HG02970 (cell line): ENCODE measurements around the gene LYPD6B.

Source experiments
- ATAC-seq: cut with Tn5 transposase; IDR thresholded peaks from one replicate; pipeline ENCODE4 v1.9.1; 2021; ENCODE audit warnings: mild to moderate bottlenecking, moderate library complexity, moderate number of reproducible peaks; ENCODE audit not compliant: unreplicated experiment, low FRiP score

The LYPD6B gene, protein sequence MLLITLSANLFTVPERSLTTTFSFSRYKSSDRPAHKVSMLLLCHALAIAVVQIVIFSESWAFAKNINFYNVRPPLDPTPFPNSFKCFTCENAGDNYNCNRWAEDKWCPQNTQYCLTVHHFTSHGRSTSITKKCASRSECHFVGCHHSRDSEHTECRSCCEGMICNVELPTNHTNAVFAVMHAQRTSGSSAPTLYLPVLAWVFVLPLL

DNA sequence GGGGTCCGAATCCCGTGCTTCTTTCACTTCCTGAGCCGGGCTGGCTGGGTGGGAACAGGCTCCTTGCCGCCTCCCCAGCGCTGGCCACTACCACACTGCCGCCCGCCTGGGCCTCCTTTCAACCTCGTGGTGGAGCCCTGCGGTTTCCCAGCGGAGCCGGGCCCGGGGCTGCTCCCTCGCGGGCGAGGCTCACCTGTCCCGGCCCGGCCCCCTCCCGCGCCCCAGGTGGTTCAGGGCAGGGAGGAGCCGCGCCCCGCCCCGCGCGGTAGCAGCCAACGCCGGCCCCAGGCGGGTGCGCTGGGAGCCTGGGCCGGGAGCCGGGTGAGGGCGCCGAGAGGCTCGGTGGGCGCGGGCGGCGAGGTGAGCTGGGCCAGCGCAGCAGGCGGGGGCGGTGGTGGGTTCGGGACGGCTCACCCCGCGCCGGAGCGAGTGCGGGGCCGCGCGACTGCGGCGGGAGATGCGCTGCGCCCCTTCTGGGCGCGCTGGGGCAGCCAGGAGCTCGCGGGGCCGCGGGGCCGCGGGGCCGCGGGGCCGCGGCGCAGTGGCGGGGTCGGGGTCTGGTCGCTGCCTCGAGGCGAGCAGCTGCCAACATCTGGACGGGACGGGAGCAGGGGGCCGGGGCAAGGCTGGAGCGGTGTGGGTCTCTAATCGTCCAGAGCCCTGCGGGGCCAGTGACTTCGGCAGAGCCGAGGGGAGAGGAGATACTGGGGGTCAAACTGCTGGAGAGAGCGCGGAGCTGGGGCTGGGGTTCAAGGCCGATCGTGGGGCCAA lies at the start of gene LYPD6B:
Gene LYPD6B (plus strand): TSS at position 258 of the 771 bp plus-strand sequence. CDS start 92,250 bp downstream, outside the sequence.
- ATAC-seq: no peak

DNA sequence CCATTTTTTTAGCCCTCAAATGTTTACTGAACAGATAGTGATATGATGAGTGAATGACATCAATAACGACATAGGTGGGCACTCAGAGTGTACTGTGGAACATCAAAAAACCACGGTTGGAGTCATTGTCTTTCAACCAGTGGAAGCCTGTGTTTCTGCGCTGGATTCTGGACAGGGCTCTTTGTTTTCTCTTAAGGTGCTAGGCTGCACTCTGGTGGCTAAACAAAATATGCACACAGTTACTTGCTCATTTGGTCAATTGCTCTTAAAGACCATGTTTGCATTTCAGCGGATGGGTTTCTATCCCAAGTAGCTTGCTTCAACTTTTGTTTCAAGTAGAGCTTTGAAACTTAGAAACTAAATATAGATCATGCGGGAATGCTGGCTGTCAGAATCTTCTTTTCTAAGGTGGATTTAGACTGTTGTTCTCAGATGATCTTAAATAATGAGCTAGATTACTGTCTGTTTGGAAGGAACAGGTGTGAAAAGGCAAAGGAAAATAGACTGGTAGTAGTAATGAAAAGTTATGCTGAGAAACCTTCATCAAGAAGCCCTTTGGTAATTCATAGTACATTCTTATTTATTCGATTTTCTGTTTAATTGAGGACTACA lies 48.5 kb upstream of the LYPD6B start:
- no peak for ATAC-seq

- no peak for ATAC-seq
These were observed 47.5 kb upstream of the LYPD6B start for GRCh38 chr2:148990968-148991367.

GRCh38 chr2:148992448-148992847 lies 46.1 kb upstream of the LYPD6B start:
- ATAC-seq: no peak

GRCh38 chr2:148993351-148993750 lies 45.1 kb upstream of the LYPD6B start:
- ATAC-seq: no peak

- ATAC-seq: no peak
These were observed 44.2 kb upstream of the LYPD6B start for GRCh38 chr2:148994341-148994740.

DNA sequence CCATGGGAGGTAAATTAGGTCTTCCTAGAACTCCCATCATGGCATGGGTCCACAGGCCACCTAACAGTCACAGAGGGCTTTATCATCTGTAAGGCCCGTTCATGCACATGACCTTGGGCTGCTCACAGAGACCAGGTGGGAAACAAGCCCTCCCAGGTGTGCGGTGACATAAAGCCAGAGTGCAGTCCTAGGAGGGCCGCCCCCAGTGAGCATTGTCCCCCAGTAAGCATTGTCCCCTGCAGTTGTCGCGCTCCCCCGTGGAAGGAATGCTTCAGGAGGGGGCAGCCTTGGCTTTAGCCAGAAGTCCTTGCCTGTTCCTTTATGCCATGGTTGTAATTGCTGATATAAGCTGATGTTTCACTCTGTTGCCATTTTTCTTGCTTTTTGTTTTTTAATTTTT lies 41.7 kb upstream of the LYPD6B start:
- no peak for ATAC-seq

GRCh38 chr2:148998165-148998830 lies 40.2 kb upstream of the LYPD6B start:
- no peak for ATAC-seq

DNA sequence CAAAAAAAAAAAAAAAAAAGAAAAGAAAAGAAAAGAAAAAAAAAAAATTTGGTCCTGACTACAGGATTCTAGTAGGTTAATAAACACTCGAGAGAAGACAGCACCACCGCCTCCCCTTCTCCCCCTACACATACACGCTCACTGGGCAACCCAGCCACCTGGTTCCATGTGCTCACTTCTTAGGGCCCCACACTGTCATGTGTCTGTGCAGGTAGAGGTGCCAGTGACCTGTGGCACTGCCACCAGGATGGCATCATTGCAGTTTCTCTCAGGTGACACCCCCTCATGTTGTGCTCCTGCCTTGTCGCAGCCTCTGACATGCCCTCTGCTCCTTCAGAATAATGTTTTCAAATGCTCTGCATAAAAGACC lies 39.7 kb upstream of the LYPD6B start:
- ATAC-seq: no peak

GRCh38 chr2:148999451-148999921 lies 39.0 kb upstream of the LYPD6B start:
- no peak for ATAC-seq

- no peak for ATAC-seq
These were observed 38.2 kb upstream of the LYPD6B start for GRCh38 chr2:149000158-149000938.

GRCh38 chr2:149001496-149001895 lies 37.0 kb upstream of the LYPD6B start:
- no peak for ATAC-seq

DNA sequence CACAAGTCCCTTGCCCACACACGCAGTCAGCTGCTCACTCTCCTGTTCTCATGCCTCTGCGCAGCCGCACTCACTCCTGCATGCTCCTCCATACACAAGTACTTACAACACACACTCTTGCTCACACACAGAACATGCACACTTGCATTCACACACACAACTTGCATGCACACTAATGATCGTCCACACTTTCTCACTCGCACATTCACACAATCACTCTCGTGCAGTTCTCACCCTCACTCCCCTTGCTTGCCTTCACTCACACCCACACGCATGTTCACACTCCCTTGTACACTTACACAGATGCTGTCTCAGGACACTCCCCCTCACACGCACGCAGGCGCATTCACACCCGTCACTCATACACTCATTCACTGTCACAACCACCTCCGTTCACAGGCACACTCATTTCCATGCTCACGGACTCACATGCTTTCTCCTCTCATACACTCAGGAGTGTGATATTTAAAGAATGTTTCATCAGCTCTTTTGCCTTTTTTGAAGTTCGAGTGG lies 36.1 kb upstream of the LYPD6B start:
- ATAC-seq: no peak

DNA sequence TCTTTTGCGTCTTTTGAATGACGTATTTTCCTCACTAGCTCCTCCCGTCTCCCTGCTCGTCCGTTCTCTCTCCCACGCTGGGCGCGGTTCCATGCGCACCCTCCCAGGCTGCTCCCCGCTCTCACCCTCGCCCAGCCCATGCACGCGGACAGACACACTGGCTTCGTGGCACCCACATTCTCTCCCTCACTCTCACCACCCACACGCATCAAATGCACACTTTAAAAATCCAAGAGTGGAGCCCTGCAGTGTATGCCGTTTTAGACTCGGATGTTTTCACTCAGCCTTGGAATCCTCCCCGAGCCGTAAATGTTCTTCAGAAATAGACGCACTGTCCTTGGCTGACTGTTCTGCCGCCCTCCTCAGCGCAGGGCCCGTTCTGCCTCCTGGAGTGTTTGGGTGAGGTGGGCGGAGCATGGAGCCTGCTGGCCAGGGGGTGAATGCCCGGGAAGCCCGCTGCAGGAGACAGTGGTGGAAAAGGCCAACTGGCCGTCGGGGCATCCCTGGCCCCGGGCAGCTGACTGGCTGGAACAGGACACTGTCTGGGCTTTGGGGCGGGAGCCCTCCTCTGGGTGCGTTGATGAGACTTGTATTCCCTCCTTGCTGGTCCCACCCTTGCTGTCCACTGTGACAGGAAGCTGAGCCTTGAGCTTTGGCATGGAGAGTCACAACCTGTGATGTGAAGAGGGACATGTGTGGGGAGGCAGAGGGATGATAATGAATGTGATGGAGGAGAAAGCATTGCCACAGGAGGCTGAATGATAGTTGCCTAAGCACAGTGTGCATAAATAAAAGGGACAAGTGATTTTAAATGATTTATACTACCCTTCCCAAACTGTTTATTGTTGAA lies 35.4 kb upstream of the LYPD6B start:
- no peak for ATAC-seq

GRCh38 chr2:149004836-149005235 lies 33.7 kb upstream of the LYPD6B start:
- ATAC-seq: no peak

DNA sequence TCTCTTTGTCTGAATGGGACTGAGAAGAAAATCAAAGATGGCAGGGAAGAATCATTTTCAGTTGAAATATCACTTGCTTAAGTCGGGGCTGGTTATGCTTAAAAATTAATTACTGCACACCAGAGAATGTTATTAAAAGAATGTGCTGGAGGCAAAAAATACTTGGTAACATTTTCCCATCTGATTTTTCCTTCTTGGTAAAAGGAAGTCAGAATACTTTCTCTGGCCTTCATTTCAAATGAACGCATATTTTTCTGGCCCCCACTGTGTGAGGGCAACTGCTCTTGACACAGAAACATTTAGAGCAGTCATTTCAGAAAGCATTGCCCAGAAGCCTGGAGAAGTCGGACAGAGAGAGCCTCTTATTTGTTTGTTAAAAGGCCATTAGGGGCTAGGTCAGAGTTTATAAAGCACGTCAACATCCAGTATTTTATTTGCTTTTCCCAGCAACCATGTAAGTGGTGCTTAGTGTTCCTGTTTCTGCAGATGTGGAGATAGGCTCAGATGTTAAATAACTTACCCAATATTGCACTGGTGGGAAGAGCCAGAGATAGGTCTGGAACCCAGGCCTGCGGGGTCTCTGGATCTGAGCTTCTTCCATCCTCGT lies 32.9 kb upstream of the LYPD6B start:
- ATAC-seq: no peak

DNA sequence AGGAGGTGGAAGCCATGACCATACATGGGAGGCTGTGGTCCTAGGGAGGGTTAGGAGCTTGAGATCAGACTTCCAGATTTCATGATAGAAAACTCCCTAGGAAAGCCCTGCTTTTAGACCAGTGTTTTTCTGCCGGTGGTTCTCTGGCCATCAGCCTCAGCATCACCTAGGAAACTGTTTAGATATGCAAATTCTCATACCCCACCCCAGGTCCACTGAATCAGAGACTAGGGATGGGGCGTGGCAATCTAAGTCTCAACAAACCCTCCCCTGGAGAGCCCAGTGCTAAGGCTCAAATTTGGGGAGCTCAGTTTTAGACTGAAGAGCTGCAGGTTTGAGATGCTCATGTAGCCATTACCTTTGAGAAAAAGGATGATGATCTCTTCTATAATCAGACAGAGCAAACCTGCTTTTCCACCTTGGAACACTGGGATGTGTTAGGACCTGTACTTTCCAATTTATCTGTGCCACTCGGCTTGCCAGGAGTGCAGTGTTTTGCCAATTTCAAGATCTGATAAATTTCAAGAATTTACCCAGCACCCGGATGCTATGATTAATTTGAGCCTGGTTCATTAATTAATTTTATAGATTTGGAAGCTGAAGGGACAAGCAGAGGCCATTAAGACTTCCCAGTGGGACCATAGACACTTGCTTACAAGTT lies 31.5 kb upstream of the LYPD6B start:
- ATAC-seq: no peak

DNA sequence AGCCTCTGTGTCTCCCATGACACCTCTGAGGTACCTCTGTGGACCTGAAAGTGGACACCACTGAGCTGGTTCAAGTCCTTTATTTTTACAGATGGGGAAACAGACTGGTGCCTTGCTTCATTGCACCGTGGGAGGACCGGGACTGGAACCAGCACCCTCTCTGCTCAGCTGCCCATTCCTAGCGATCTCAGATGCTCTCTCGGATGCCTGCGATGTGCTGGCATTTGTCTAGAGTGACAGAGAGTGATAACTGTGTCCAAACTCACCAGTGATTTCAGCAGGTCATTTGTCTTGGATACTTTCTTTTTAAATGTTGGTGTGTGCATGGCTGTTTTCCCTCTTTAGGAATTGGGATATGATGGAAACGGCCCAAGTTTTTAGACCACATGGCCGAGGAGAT lies 30.1 kb upstream of the LYPD6B start:
- ATAC-seq: no peak
